Islet precursor cell (in vitro differentiated cells): Measurements from ENCODE around the gene C2CD4B.

Source experiments
- DNase-seq: peaks from one replicate; pipeline ENCODE4 v3.0.0-alpha.2; 2018

C2CD4B gene, protein sequence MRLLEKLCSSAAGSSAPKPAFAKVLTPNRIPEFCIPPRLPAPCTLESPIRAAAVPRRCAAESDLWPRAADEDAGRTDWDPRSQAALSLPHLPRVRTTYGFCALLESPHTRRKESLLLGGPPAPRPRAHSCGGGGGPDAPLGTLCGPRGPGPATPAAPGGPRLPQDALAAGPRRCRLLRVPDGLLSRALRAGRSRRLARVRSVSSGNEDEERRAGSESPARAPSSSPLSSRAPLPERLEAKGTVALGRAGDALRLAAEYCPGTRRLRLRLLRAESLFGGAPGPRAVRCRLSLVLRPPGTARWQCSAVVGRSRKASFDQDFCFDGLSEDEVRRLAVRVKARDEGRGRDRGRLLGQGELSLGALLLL

DNA sequence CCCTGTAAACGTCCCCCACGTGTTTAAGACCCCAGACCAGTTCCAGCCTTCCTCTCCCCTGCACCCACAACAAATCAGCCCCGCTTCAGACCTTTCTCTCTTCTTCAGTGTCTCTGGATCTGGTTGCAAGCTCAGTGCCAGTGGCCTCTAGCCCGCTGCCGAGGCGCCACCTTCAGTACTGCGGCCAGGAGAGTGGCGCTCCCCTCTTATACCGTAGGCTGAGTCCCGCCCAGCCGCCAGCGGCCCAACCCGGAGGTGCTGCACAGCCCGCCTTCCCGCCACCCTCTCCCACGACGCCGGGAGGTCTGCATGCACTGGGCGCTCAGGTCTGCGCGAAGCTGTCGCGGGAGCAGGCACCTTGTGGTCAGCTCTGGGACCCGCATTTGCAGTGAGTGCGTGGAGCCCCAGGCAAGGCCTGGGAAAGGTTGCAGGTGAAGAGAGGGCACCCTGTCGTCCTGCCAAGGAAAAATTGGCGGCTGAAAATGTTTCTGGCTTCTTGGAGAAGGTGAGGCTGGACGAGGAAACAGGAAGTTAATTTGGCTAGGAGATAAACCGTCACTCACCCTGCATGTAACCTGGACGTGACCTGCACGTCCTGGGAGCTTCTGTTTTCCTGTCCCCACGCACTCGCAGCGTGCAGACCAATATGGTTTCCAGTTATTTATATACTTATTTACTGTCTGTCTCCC is at the start of gene C2CD4B:
TSS of gene C2CD4B (minus strand) at position 182 of the 689 bp plus-strand sequence. CDS start 301 bp downstream, outside the sequence.
- peak; percentile 75 for DNase-seq

DNA sequence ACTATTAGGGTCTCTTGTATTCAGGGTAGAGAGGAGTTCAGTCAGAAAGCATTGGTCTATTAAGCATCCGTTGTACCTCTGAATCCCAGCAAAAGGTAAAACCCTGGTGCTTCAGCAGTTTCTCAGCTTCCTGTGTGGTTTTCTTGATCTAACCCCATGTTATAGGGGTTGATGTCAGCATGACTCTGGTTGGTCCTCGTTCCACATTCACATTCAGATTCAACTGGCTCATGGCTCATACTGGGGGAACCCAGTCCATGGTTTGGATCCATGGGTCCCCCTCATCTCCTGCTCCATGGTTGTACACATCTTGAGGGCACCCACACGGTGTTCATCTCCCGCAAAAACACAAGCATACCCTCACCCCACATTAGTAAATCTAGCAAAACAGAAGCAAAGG is 47.7 kb upstream of the C2CD4B start:
- no peak for DNase-seq

DNA sequence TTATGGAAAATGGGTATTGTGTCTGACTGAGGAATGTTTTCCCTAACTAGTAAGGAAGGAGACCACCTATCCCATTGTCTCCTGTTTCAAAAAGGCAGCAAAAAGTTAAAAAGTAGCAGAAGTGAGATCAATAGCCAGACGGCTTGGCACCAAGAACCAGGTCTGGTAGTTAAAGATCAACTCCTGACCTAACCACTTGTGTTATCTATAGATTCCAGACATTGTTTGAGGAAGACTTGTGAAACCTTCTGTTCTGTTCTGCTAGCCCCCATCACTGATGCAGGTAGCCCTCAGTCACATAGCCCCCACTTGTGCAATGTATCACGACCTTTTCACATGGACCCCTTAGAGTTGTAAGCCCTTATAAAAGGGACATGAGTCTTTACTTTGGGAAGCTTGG is 46.3 kb upstream of the C2CD4B start:
- no peak for DNase-seq

DNA sequence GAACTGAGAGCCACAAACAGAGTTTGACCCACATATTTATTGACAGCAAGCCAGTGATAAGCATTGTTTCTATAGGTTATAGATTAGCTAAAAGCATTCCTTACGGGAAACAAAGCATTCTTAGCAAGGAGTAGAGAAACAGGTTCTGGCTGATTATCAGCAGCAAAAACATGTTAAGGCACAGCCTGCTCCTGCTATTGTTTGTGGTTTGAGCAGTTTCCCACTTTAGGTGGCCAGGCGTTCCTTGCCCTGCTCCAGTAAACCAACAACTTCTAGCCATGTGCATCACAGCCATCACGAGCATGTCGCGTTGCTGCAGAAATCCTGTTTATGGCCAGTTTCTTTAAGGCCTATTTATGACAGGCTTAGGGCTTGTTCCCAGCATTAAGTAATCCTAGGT is 44.7 kb upstream of the C2CD4B start:
- peak; percentile 74 for DNase-seq

DNA sequence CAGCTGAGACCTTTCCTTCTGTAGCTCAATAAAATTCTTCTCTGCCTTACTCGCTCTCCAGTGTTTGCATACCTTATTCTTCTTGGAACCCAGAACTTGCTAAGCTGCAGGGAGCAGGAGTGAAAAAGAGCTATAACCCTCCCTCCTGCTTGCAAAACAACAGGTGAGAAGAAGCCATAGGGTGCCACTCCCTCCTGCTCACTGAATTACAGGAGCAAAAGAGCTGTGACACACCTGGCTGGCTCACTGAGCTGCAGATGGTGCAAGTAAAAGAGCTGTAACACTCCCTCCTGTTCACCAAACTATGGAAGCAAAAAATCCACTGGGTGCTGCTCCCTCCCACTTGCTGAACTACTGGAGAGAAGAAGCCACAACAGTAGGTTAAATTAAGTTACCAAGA is 44.2 kb upstream of the C2CD4B start:
- peak; percentile 64 for DNase-seq

DNA sequence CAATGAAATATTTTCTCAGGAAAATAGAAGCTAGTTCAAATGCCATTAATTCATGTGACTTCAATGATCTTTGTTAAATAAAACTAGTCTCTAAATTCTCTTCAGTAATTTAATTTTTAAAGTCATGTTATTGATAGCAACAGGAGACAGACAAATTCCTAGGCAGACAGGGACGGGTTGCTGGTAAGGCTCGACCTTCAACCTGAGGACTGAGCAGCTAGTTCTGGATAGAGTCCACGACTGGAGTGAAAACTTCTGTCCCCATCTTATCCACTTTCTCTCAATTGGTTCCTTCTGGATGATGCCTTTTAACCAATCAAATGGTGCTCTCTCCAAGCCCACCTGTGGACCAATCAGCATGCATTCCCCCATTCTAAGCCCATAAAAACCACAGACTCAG is 43.8 kb upstream of the C2CD4B start:
- DNase-seq = no peak

DNA sequence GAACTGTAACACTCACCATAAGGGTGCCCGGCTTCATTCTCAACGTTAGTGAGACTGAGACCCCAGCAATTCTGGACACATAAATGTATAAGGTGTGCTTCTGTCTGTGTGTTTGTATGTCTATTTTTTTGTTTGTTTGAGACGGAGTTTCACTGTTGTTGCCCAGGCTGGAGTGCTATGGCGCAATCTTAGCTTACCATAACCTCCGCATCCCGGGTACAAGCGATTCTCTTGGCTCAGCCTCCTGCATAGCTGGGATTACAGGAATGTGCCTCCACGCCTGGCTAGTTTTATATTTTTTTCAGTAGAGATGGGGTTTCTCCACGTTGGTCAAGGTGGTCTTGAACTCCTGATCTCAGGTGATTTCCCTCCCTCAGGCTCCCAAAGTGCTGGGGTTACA is 43.3 kb upstream of the C2CD4B start:
- DNase-seq = no peak

DNA sequence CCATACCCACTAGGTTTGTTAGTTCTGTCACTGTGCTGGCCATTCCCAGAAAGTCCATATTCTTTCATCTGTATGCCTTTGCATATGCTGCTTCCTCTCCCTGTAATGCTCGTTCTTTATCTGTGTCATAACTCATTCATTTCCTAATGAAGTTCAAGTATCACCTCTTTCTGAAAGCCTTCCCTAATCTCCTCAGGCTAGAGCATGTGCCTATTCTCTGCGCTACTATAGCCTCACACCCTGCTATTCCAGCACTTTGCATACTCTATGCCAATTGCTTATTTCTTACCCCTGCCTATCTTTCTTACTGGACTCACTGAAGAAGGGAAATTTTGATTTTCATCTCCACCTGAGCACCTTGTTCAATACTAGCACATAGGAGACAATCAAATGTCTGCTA is 25.6 kb upstream of the C2CD4B start:
- no peak for DNase-seq

DNA sequence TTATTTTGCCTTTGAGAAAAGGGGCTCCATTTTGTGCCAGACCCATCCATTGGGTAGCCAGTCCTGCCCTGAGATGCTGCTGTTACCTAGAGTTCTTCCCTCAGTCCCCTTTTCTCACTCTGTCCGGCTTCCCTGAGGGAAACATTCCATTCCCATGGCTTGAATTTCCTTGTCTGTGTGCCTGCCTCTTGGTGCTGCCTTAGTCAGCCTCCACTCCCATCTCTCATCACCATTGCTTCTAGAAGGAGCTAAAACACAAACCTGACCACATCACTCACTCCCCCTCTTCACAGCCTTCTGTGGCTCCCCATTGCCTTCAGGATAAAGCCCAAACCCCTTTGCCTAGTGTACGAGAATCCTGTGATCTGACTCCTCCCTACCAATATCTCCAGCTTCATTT is 25.2 kb upstream of the C2CD4B start:
- DNase-seq = peak; percentile 58

DNA sequence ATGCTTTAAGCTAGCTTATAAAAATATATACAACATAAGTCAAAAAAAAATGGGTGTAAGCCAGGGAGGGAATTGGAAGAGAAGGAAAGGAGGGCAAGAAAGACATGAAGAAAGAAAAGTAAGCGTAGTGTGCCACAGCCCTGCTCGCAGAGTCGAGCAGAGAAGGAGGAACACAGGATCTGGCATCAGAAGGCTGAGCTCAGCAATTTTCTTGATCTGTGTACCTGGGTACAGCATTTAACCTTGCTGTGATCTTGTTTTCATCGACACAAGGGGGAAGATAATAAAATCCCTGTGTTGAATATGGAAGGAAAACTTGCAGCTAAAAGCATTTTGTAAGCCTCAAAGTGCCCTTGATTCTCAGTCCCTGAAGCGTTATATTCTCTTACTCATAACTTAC is 23.7 kb upstream of the C2CD4B start:
- DNase-seq = no peak

DNA sequence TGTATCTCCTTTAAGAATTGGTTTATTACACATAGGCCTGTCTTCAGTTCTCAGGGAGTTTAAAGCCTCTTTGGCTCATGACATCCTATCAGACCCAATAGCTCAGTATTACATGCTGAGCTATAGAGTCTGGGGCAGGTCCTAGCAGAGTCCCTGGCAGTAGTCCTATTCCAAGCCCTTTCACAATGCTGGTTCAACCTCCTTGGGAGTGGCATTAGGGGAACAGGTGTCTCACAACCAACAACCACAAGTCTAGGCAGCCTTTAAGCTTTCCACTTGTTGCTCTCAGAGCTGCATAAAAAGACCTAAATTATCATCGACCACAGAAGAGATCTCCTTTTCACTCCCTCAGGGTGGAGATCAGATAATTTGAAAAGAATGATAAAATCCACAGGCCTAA is 22.8 kb upstream of the C2CD4B start:
- no peak for DNase-seq

DNA sequence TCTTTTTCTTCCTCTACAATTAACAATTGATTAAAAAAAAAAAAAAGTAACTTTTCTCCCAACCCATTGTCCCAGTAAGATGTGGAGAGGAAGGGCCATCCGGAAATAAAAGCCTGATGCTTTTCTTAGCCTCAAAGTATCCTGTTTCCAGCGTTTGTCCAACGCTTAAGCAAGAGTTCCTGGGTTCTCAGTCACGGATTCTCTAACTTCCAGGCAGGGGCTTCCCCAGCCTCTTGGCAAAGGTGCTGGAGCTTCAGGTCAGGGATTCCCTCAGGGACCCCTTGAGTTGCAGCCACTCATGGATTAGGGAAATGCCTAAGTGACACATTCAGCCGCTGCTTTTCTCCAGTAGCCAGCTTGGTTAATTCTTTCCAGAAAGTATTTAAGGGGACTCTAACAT is 22.3 kb upstream of the C2CD4B start:
- no peak for DNase-seq

DNA sequence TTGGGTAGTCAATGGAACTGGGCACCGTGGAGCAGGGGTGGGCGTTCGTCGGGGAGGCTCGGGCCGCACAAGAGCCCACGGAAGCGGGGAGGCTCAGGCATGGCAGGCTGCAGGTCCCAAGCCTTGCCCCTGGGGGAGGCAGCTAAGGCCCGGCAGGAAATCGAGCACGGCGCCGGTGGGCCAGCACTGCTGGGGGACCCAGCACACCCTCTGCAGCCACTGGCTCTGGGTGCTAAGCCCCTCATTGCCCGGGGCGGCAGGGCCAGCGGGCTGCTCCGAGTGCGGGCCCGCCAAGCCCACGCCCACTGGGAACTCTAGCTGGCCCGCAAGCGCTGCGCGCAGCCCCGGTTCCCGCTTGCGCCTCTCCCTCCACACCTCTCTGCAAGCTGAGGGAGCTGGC is 21.5 kb upstream of the C2CD4B start:
- DNase-seq = no peak

DNA sequence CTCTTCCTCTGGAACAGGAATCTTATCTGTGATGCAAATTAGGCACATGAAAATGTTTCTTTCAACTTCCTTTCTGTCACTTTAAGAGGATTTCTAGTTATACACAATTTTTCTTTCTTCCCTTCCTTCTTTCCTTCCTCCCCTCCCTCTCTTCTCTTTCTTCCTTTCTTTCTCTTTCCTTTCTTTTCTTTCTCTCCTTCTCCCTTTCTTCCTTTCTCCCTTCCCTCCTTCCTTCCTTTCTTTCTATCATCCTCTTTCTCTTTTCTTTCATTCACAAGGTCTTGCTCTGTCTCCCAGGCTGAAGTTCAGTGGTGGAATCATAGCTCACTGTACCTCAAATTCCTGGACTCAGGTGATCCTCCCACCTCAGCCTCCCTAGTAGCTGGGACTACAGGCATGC is 18.0 kb upstream of the C2CD4B start:
- no peak for DNase-seq

DNA sequence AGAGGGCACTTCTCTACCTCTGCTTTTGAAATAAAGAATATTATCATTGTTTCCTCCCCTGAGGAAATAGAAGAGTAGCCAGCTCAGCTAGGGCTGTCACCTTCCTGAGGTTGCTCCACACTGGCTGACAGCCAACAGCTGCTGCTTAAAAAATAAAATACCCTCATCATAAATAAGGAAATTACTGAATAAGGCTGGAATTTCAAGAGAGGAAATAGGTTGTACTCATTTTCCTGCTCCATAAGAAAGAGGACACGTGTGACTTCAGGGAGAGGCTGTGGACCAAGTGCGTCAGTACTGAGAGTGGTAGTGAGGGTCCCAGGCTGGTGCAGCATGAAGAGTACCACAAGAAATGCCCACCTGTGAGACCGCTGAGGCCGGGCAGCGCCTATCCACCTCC is 8.1 kb upstream of the C2CD4B start:
- no peak for DNase-seq

DNA sequence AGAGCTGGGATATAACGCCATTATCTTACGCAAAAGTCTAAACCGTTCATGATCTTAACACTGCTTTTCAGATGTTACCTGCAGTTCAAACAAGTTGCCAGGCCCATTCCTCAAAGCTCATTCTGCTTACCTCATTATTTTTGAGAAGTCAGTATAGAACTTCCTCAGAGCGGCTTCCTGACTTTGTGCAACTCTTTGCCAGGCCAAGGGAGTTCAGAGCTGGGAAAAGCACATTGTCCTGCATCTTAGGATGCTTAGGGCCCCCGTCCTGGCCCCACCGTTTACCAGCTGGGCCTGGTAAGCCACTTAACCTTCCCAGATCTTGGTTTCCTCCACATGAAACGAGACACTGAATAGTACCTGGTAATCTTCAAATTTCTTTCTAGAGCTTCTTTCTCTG is 6.8 kb upstream of the C2CD4B start:
- DNase-seq = no peak

DNA sequence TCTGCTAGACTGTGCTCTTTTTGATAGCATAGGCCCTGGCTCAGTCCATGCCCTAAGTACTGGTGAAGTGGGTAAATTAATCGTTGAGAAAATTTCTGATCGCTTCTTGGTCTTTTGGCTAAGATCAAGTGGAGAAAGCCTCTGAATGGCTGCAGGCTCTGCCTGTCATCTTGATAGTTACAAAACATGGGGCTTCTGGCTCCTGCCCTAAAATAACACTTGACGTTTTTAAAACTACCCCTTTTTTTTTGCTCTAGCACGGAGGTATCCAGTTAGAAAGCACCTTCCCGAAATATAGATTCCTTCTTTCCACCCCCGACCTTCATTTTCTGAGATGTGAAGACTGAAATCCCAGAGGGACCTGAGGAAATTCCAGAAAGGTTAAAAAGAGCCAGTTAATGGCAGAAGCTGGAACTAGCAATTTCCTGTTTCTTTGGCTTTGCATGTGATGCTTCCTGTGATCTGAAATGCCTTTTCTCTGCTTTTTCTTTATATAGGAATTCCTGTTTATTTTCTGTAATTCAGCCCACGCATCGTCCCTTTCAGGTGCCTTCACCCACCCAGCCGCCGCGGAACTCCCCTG is 799 bp upstream of the C2CD4B start:
- DNase-seq = no peak

DNA sequence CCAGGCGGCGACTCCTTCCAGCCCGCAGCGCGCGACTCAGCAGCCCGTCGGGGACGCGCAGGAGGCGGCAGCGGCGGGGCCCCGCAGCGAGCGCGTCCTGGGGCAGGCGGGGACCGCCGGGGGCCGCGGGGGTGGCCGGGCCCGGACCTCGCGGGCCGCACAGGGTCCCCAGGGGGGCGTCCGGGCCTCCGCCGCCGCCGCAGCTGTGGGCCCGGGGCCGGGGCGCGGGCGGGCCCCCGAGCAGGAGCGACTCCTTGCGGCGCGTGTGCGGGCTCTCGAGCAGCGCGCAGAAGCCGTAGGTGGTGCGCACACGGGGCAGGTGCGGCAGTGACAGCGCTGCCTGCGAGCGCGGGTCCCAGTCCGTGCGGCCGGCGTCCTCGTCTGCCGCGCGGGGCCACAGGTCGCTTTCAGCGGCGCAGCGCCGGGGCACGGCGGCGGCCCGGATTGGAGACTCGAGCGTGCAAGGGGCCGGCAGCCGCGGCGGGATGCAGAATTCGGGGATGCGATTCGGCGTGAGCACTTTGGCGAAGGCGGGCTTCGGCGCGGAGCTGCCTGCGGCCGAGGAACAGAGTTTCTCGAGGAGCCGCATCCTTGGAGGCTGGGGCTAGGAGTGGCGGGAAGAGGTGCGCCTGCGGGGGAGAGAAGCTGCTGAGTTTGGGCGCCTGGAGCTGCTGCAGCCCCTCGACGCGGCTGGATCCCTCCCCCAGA is 535 bp downstream of the C2CD4B start:
- DNase-seq = peak; percentile 58

DNA sequence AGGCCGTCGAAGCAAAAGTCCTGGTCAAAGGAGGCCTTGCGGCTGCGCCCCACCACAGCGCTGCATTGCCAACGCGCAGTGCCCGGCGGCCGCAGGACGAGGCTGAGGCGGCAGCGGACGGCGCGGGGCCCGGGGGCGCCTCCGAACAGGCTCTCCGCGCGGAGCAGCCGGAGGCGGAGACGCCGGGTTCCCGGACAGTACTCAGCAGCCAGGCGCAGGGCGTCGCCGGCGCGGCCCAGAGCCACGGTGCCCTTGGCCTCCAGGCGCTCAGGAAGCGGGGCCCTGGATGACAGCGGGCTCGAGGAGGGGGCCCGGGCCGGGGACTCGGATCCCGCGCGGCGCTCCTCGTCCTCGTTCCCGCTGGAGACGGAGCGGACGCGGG is 1.1 kb downstream of the C2CD4B start:
- peak; percentile 72 for DNase-seq

DNA sequence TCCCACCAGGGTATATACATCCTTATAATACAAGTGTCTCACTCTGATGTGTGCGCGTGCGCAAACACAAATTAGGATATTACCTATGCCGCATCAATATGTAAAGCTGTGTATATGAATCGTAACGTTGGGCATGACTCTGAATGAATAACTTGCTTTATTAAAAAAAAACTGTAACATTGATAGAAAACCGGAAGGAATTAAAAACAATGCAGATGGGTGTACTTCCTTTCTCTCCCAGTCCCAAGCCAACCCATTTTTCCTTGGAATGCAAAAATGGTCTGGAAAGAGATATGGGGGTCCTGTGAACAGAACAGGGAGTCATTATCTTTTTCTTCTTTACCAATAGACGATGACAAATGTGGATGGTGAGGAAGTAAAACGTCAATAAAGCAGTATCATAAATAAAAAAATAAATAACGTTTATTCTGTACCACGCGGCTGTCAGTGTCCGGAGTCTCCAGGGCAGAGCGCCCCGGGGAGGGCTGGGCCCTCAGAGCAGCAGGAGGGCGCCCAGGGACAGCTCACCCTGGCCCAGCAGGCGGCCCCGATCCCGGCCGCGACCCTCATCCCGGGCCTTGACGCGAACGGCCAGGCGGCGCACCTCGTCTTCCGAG is 1.6 kb downstream of the C2CD4B start:
- no peak for DNase-seq

DNA sequence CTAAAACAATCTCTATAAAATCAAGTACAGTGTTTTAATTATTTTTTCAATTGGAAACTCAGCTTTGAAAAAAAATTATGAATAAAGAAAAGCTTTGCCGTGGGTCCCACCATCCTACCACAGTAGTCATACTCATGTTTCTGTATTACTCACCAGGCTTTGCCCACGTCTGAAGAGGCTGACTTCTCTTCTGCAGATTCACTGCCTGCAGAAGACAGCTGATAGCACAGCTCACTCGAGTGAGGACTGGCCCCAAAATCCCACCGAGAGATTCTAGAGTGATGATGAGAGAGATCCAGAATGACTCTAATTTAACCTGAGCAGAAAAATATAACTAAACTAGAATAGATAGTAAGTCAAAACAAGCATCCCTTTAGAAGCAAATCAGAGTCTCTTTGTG is 11.9 kb downstream of the C2CD4B start:
- DNase-seq = no peak

DNA sequence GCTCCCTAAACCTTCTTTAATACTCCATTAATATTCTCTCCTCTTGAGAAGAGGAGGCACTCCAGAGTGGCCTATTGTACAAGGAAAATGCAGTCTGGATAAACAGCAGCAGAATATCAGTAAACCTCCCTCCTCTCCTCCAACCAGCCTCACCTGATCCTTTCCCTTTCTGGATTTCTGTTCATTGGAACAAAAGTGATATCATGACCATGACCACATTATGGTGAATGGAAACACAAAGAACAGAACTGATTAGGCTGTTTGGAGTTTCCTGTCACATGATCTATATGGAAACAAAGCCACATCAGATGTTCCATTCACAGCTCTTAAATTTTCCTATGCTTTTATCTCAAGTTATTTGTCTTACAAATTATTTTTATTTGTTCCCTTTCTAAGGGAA is 14.6 kb downstream of the C2CD4B start:
- DNase-seq = no peak

DNA sequence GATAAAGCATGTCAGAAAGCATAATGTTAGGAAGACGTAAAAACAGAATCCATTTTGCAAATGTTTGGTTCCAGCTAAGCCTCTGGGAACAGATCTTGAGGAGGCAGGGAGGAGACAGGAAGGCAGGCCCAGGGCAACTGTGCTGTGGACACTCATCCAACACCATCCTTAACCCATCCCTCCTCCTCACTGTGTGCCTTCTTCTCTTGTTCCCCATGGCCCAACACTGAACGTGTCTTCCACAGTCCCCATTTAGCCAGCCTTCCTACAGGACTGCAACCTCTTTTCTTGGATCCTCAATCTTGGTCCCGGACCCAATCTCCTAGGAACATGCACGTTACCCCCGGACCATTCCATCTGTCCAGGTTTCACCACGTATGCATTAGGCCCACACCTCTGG is 15.4 kb downstream of the C2CD4B start:
- no peak for DNase-seq
